ENCODE data around the gene SPARC.

SPARC gene

DNA sequence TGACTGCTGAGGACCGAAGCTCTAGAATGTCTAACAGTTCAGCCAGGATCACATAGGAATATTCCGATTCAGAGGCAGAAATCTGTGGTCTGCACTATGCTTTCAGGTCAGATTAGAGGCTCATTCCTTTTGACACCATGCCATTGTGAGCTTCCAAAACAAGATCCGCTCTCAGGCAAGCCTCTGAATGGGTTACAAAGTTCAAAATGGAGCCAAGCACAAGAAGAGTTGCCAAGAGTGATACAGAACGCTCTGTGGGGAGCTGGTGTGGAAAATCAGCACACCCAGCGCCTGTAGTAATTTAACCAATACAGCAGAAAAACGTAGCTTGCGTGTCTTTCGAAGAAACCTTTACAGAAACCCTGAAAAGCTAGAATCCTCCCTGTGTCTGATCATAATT, 62.2 kb downstream of the SPARC start:
- DNase-seq (ENCODE audit: low spot score), result no peak

DNA sequence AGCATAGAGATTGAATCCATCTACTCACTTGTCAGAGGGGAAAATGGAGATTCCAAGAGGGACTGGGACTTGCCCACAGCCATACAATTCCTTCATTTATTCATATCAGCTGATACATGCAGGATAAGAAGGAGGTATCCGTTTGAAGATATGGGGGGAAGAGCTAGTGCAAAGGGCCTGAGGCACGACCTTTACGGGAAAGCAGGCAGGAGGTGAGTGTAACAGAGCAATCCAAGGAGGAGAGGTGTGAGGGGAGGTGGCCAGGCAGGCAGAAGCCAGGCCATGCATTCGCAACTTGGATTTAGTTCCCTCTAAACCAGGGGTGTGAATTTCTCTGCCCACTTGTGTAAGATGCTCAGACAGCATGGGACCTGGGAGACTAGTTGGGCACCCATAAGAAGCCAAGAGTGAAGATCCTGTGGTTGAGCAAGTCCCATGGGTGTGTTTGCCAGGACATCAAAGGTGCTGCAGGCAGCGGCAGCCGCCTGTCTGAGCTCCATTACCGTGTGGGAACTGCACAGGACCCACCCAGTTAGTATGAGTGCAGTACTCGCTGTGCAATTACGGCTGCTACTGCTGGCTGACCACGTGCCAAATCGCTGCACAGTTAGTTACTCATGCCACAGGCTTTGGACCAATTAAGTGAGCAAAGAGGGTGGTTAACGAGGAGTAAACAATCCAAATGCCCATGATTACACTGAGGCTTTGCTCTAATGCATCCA, 64.2 kb downstream of the SPARC start:
- no peak for DNase-seq (ENCODE audit: low spot score)

DNA sequence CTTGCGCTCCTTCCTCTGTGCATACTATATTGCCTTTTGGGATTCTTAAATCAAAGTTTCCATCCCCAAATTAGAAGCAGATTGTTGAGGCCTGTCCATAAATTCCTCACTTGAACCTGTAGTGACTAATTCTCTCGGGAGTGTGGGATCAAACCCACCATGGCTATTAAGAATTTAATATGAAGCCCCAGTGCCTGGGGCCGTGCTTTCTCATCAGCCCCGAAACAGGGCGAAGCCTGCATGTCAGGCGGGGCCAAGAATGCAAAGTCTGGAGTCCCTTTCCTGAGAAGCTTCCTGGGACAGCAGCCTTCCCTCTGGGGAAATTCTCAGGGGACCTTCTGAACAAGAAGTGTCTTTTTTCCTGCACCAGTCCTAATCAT, 66.3 kb downstream of the SPARC start:
- no peak for DNase-seq (ENCODE audit: low spot score)

DNA sequence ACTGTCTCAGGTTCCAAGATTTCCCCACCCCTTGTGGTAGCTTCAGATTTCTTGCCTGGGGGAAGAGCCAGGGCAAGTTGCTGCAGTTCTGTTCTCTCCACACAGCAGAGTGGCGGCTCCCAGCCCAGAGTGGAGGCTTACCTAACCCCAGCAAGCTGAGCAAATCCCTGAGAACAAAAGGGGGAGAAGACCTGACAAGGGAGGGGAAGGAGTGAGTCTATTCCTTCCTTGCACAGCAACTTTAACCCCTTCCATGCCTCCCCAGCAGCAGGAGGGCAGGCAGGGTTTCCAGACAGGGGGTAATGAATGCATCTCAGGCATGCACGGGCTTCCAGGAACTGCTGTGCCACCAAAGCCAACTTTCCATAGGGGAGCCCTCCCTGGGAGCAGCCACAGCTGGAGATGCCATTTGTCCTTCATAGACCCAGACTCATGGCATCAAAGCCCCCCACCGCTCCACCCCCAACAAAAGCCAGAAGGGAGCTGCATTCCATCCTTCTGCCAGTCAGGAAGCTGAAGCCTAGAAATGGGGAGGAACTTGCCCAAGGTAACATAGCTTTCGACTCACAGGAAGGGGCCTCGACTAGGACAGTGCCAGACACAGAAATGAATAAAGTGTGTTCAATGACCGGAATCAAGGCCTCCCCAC, 66.8 kb downstream of the SPARC start:
- DNase-seq (ENCODE audit: low spot score), result no peak

DNA sequence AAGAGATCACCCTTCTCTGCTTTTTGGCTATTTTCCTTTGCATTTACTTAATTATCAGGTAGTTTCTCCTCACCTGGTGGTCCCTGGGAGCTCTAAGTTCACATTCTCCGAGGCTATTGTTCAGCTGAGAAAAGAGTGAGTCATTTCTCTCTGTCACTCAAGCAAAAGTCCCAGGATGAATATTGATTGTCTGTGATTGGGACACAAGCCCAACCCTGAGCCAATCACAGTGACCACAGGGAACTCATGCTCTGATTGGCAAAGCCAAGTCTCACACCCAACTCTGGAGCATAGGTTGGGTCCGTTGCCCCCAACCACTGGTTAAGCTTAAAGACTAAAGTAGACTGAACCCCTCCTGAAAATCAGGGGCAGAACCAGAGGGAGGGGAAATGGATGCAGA, 67.8 kb downstream of the SPARC start:
- DNase-seq (ENCODE audit: low spot score), result no peak

DNA sequence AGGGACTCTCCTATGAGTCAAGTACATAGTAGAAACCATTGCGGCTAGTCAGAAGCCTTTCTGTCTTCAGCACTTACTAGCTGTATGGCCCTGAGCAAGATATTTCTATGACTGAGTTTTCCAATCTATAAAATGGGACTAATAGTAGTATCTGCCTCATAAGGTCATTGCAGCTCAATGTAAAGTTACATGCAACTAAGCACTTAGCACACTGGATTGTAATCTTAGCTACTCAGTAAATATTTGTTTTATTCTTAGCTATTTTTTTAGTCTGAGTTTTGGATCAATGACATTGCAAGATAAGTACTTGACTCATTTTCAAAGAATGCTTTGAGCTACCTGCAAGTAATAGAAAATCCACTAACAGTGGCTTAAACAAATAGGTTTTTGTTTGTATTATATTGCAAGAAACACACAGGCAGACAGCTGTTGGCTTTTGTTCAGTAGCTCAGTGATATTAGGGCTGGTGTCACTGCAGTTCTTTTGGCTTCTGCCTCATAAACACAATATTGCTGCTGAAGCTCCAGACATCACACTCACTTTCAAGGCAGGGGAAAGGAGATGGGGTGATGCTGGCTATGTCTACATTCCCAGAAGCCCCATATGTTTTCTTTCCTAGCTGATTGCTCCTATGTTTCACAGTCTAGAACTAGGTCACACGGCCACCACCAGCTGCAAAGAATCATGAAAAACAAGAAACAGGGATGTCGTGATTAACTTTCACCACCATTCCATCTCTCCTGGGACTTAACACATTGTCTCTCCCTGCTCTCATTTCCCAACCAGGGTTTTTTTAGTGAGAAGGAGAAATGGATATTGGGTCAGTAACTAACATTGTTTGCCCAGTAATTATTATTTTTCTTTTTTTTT, 68.6 kb downstream of the SPARC start:
- no peak for DNase-seq (ENCODE audit: low spot score)

DNA sequence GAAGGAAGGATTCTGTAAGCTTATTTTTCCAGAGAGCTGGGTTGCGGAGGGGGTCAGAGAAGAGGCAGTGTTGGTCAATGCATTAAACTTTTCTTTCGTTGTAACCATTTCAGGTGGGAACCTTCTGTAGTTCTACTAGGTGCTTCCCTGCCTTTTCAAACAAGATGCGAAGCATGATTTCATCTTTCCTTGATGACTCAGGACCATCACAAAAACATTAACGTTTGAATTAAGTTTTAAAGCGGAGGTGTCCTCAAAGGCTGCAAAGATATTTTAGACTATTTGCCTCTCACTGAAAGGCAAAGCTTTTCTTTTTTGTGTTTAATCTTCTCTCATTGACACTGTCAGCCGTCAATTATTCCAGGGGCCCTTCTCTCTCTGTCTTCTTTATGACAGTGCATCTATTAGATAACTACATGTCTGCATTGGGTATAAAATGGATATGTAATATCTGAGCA, 69.3 kb downstream of the SPARC start:
- no peak for DNase-seq (ENCODE audit: low spot score)

DNA sequence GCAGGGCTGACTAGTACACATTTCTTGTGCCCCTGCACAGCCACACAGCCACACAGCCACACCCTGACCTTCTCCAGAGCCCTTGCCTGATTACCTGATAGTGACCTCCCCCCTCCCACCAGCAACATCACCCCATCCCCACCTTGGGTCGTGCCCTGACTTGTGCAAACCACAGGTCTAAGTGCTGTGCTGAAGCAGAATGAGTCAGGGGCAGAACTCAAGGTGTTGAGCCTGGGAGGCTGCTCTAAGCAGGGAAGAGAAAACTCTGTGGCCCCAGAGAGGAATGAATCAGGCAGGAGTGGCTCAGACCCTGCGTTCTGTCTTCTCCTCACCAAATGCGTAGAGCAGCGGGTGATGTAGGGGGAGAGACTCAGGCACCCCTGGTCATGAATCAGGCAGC, 71.3 kb downstream of the SPARC start:
- no peak for DNase-seq (ENCODE audit: low spot score)

DNA sequence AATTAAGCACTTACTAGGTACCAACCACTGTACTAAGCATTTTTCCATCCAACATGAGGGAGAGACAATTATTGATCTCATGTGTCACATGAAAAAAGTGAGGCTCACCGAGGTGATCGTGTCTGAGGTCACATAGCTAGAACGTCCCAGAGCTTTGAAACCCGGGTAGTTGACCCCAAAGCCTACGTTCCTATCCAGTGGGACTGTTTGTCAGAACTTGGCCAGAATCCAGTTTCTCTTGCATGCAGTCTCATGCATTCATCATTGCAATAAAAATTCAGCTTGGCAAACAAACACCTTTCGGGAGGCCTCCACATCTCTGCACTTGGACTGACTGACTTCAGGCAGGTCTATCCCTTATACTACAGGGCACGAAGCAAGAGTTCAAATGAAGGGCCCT, 72.2 kb downstream of the SPARC start:
- no peak for DNase-seq (ENCODE audit: low spot score)

DNA sequence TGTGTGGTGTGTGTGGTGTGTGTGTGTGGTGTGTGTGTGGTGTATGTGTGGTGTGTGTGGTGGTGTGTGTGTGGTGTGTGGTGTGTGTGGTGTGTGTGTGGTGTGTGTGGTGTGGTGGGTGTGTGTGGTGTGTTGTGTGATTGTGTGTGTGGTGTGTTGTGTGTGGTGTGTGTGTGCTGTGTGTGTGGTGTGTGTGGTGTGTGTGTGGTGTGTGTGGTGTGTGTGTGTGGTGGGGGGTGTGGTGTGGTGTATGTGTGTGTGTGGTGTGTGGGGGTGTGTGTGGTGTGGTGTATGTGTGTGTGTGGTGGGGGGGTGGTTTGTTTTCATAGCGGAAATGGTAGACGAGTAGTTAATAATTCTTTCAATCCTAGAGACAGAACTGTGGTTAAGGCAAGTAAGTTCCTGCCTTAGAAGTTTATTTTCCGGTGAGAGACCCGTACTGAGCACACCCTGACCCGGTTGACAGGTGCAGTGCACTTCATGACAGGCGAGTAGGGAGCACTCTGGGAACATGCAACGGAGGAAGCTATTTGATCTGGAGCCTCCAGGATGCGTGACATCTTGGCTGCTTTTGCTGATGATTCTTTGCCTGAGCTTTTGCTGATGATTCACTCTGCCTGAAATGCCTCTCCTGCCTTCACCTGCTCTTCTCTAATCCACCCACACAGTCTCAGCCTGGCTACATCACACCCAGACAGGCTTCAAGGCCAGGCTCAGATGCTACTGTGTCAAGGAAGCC, 73.9 kb downstream of the SPARC start:
- peak; percentile 64 for DNase-seq (ENCODE audit: low spot score)

DNA sequence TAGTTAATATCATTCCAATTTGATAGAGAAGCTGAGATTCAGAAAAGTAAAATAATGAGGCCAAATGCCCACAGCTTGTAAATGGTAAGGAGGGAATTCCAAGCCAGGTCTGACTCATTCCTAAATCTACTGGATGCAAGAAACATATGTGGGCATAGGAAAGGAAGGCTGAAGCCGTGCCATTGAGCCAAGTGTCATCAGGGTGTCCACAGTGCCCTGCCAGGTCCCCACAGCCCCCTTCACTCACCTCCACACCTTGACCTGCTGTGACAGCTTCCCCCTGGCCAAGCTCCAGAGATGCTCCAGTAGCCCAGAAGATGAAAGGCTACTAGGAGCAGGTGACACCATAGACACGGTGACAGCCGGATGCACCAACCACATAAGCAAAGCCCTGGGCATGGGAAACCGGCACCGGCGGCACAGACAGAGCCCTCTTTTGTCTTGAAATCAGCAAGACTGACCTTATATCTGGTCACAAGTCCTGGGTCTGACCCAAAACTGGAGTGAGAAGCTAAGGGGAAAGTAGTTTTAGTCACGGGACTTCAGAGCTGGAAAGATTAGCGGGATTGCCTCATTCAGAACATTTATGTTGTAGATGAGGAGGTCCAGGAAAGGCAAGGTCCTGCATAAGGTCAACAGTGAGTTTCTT, 75.5 kb downstream of the SPARC start:
- DNase-seq (ENCODE audit: low spot score), result no peak

Measured in CD4-positive, alpha-beta T cell treated with Interleukin-6 at 100 ng/mL for 8 hours (primary cell).